Tibial nerve (tissue), 4 donors: Measurements from ENCODE around the gene PIH1D2.

ENCODE experiments used
- EP300 ChIP-seq, 2 donors: sonication (generic); formaldehyde crosslinking; IDR thresholded peaks; one replicate each; pipeline ENCODE4 v1.6.1; 2017; ENCODE audit warnings: antibody characterized with exemption in 2 of 2, mild to moderate bottlenecking in 1 of 2
- POLR2A ChIP-seq, 2 donors: fragments of 450-650 bp; IDR thresholded peaks; one replicate each; pipeline ENCODE4 v1.6.1; 2017; ENCODE audit warnings: antibody characterized with exemption in 2 of 2, mild to moderate bottlenecking in 2 of 2, moderate library complexity in 2 of 2
- TF ChIP-seq, protein P1 (sequence below), 5 experiments: fragments of 200-600 bp in 3 of 5; fragments of 450-650 bp in 2 of 5; sonication (generic) in 3 of 5; IDR thresholded peaks; one replicate each; pipeline ENCODE4 v1.5.1; 2016 to 2019; ENCODE audit warnings: antibody characterized with exemption in 5 of 5, mild to moderate bottlenecking in 3 of 5, moderate library complexity in 2 of 5

DNA sequence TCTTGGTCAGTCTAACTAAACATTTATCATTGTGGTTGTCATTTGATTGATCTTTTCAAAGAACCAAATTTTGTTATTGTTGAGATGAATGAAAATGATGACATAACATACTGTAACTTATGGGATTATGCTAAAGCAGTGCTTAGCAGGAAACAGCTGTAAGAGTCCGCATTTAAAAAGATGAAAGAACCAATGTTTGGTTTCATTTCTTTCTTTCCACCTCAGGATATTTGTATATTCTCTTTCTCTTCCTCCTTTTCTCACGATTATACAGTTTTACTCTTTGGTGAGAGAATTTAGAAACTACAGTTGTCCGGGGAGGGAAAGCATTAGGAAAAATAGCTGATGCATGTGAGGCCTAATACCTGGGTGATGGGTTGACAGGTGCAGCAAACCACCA, 23.1 kb downstream of the PIH1D2 start:
- TF ChIP-seq, protein P1, sequence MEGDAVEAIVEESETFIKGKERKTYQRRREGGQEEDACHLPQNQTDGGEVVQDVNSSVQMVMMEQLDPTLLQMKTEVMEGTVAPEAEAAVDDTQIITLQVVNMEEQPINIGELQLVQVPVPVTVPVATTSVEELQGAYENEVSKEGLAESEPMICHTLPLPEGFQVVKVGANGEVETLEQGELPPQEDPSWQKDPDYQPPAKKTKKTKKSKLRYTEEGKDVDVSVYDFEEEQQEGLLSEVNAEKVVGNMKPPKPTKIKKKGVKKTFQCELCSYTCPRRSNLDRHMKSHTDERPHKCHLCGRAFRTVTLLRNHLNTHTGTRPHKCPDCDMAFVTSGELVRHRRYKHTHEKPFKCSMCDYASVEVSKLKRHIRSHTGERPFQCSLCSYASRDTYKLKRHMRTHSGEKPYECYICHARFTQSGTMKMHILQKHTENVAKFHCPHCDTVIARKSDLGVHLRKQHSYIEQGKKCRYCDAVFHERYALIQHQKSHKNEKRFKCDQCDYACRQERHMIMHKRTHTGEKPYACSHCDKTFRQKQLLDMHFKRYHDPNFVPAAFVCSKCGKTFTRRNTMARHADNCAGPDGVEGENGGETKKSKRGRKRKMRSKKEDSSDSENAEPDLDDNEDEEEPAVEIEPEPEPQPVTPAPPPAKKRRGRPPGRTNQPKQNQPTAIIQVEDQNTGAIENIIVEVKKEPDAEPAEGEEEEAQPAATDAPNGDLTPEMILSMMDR (IDR thresholded peaks at IDR 0.05), result no peak
- TF ChIP-seq POLR2A (IDR thresholded peaks at IDR 0.05), result no peak
- TF ChIP-seq EP300 (IDR thresholded peaks at IDR 0.05), result no peak
